Spleen (tissue), 11 donors: ENCODE results near the gene EFNA4. TPM values are rescaled to one million over a fixed set of nuclear protein-coding genes. Genes with fewer than 3 reads are reported as not detected.

Experiments used
- DNase-seq: peaks from one replicate; pipeline ENCODE4 v3.0.0-alpha.2; 2020
- H3K27ac ChIP-seq, 8 donors: fragments of 200-600 bp; sonication (generic) in 7 of 8; 1 replicate in 4 of 8; 2 replicates in 4 of 8; pipeline versions ENCODE4 v1.5.0 to v1.8.0; 2016 to 2021; ENCODE audit warnings: inconsistent platforms in 4 of 8, mild to moderate bottlenecking in 4 of 8, moderate library complexity in 1 of 8
- H3K27me3 ChIP-seq, 7 donors: fragments of 200-600 bp; sonication (generic) in 6 of 7; replicated peaks in 1 of 7; 1 replicate in 4 of 7; 2 replicates in 3 of 7; pipeline versions ENCODE4 v1.5.0 to v1.8.0; 2016 to 2021; ENCODE audit warnings: inconsistent platforms in 3 of 7, mild to moderate bottlenecking in 1 of 7
- H3K36me3 ChIP-seq, 6 donors: fragments of 200-600 bp; sonication (generic) in 5 of 6; 1 replicate in 4 of 6; 2 replicates in 2 of 6; pipeline versions ENCODE4 v1.5.0 to v1.8.0; 2016 to 2021; ENCODE audit warnings: inconsistent platforms in 2 of 6
- H3K4me1 ChIP-seq, 6 donors: fragments of 200-600 bp; sonication (generic) in 5 of 6; 1 replicate in 3 of 6; 2 replicates in 3 of 6; pipeline versions ENCODE4 v1.5.0 to v1.8.0; 2016 to 2021; ENCODE audit warnings: inconsistent platforms in 3 of 6
- H3K4me3 ChIP-seq, 8 donors: fragments of 200-600 bp; sonication (generic) in 7 of 8; 1 replicate in 4 of 8; 2 replicates in 4 of 8; pipeline versions ENCODE4 v1.5.0 to v1.8.0; 2016 to 2021; ENCODE audit warnings: inconsistent platforms in 4 of 8, mild to moderate bottlenecking in 4 of 8, moderate library complexity in 2 of 8
- H3K9me3 ChIP-seq, 8 donors: fragments of 200-600 bp; sonication (generic) in 7 of 8; 1 replicate in 4 of 8; 2 replicates in 4 of 8; pipeline versions ENCODE4 v1.5.0 to v1.8.0; 2016 to 2021; ENCODE audit warnings: inconsistent platforms in 4 of 8
- CTCF ChIP-seq, 11 experiments: fragments of 200-600 bp in 7 of 11; fragments of 450-650 bp in 4 of 11; sonication (generic) in 4 of 11; IDR thresholded peaks in 8 of 11; conservative IDR thresholded peaks in 3 of 11; 1 replicate in 7 of 11; 2 replicates in 4 of 11; pipeline versions ENCODE4 v1.4.0 to v1.8.0; 2016 to 2021; ENCODE audit warnings: antibody characterized with exemption in 11 of 11, inconsistent platforms in 4 of 11, mild to moderate bottlenecking in 1 of 11
- POLR2A ChIP-seq, 3 donors: fragments of 450-650 bp; IDR thresholded peaks; one replicate each; pipeline ENCODE4 v1.5.1; 2017; ENCODE audit warnings: antibody characterized with exemption in 3 of 3, mild to moderate bottlenecking in 1 of 3
- POLR2AphosphoS5 ChIP-seq, 3 donors: sonication (generic); formaldehyde crosslinking; IDR thresholded peaks; one replicate each; pipeline ENCODE4 v1.5.1; 2017; ENCODE audit warnings: antibody characterized with exemption in 3 of 3
- WGBS, 5 donors: extraction: QIAGEN DNeasy Blood & Tissue Kit in 3 of 5; methylation state at CpG; one replicate each; pipeline versions ENCODE4 v1.1.5 to v1.1.7; 2013 to 2018; 5-methylcytosine and 5-hydroxymethylcytosine counted together
- intact Hi-C: fragments of 100-400 bp; cut with DNase I; formaldehyde crosslinking; loops from one replicate; pipeline ENCODE4 v1.15.0; 2023; ENCODE audit warnings: low total_unique reads
- polyA plus RNA-seq, 3 donors: library from polyadenylated mRNA; stranded (reverse); fragments of 200-250 nt; gene quantifications; one replicate each; pipeline ENCODE4 v1.2.1, GENCODE V29; 2013
- total RNA-seq, 7 donors: library from RNA; depleted of rRNA in 3 of 7; stranded (reverse); fragments of >200 nt in 3 of 7; fragmentation: NEBNext Ultra II Directional in 4 of 7; extraction: Animal tissue kit (Norgen Biotek cat#: 25700) in 4 of 7; gene quantifications; one replicate each; pipeline versions ENCODE4 v1.1.0 to v1.2.1, GENCODE V29; 2016 to 2021
- donor health status: healthy with polysubstance abuse.
- donor health status: DM: no; HTN: no; CAD: no; lungs with moderate emphysema.
- donor health status: DM: no; HTN: no; CAD: no.
- donor health status: Bipolar disorder and iron deficiency.
- donor health status: healthy.
- donor health status: DM: no; HTN: no; CAD: no.
- donor health status: DM: yes; HTN: yes; CAD: no.

Gene EFNA4
- total and polyA plus RNA-seq, 10 donors = 4.6 to 9.5 (median 7.1) TPM

DNA sequence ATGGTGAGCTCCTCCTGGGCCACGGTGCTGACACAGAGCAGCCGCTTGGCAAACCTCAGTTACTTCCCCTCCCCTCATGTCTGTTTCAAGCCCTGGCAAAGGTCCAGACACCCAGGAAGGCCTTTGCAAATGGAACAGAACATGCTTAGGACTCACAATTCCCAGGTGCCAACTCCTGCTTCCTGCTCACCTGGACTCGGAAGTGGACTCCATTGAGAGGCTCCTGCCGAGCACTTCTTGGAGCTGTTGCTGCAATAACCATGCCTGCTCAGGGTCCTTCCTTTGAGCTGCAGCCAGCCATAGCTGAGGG lies 40.7 kb upstream of the EFNA4 start:
- H3K36me3 ChIP-seq = no peaks in the 10 kb centered on the region
- H3K27ac ChIP-seq = no peak overlapping the region
- no peak for DNase-seq
- WGBS, 5 donors = 54 to 71% (median 67%) methylated on average over 4 of the region's 4 CpGs
- H3K9me3 ChIP-seq = no peaks in the 10 kb centered on the region
- TF ChIP-seq POLR2A (IDR thresholded peaks at IDR 0.05) (no peak), POLR2AphosphoS5 (IDR thresholded peaks at IDR 0.05) (no peak), CTCF (IDR thresholded peaks at IDR 0.05 in 8 of 11, conservative IDR thresholded peaks at IDR 0.05 in 3 of 11) (no peak)
- H3K4me1 ChIP-seq = peaks cover 5 to 28% (median 17%) of the 10 kb centered on the region in 6 donors
- no peaks in the 10 kb centered on the region for H3K27me3 ChIP-seq
- intact Hi-C loops = no loop called here
- no peak overlapping the region for H3K4me3 ChIP-seq

- Histone ChIP-seq H3K27ac (no peak overlapping the region), H3K4me1 (peaks cover 0 to 24% (median 9%) of the 10 kb centered on the region in 6 donors), H3K27me3 (no peaks in the 10 kb centered on the region), H3K36me3 (no peaks in the 10 kb centered on the region), H3K9me3 (no peaks in the 10 kb centered on the region), H3K4me3 (no peak overlapping the region)
- TF ChIP-seq POLR2AphosphoS5 (IDR thresholded peaks at IDR 0.05) (no peak), CTCF (IDR thresholded peaks at IDR 0.05 in 8 of 11, conservative IDR thresholded peaks at IDR 0.05 in 3 of 11) (no peak), POLR2A (IDR thresholded peaks at IDR 0.05) (no peak)
- WGBS, 5 donors = 82 to 93% (median 89%) methylated on average over 5 of the region's 5 CpGs
- intact Hi-C loops = no loop called here
- DNase-seq = no peak
Observed at GRCh38 chr1:155023627-155024026, 39.9 kb upstream of the EFNA4 start.

GRCh38 chr1:155024315-155024714 lies 39.2 kb upstream of the EFNA4 start:
- 86 to 92% (median 91%) methylated on average over 7 to 9 of the region's 9 CpGs for WGBS, 5 donors
- TF ChIP-seq CTCF (IDR thresholded peaks at IDR 0.05 in 8 of 11, conservative IDR thresholded peaks at IDR 0.05 in 3 of 11) (no peak), POLR2A (IDR thresholded peaks at IDR 0.05) (no peak), POLR2AphosphoS5 (IDR thresholded peaks at IDR 0.05) (no peak)
- H3K9me3 ChIP-seq = no peaks in the 10 kb centered on the region
- DNase-seq = no peak
- H3K36me3 ChIP-seq = no peaks in the 10 kb centered on the region
- intact Hi-C loops = no loop called here
- no peaks in the 10 kb centered on the region for H3K27me3 ChIP-seq
- H3K27ac ChIP-seq = no peak overlapping the region
- peaks cover 0 to 22% (median 3%) of the 10 kb centered on the region in 6 donors for H3K4me1 ChIP-seq
- H3K4me3 ChIP-seq = no peak overlapping the region

DNA sequence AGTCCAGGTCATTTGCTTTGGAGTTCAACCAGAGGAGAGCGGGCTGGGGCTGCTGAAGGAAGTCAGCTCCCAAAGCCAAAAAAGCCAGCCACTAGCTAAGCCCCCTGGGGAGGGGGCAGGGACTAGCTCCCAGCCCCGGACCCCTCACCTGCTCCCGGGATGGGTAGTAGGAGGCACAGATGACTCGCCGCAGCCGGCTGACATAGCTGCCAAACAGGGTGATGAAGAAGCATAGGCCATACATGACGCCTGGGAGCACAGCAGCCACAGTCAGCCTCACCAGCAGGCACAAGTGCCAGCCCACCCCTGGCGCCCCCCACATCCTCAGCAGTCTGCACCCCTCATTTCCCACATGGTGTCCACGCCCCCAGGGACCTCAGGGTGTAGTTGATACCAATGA lies 37.4 kb upstream of the EFNA4 start:
- DNase-seq = no peak
- no peaks in the 10 kb centered on the region for H3K36me3 ChIP-seq
- peaks cover 0 to 15% (median 0%) of the 10 kb centered on the region in 6 donors for H3K4me1 ChIP-seq
- TF ChIP-seq CTCF (IDR thresholded peaks at IDR 0.05 in 8 of 11, conservative IDR thresholded peaks at IDR 0.05 in 3 of 11) (no peak), POLR2A (IDR thresholded peaks at IDR 0.05) (no peak), POLR2AphosphoS5 (IDR thresholded peaks at IDR 0.05) (no peak)
- H3K27ac ChIP-seq = no peak overlapping the region
- H3K27me3 ChIP-seq = no peaks in the 10 kb centered on the region
- intact Hi-C loops = no loop called here
- no peak overlapping the region for H3K4me3 ChIP-seq
- no peaks in the 10 kb centered on the region for H3K9me3 ChIP-seq
- 69 to 82% (median 81%) methylated on average over 8 to 9 of the region's 9 CpGs for WGBS, 5 donors
